Stimulated activated CD8-positive, alpha-beta memory T cell treated with anti-CD3 and anti-CD28 coated beads, Interleukin-2, amount 100 ng/mL, for 1 hour (primary cell): ENCODE data around the gene SMARCB1.

Experiments used
- DNase-seq, 2 donors: peaks; one replicate each; pipeline ENCODE4 v3.0.0-alpha.2; 2020; ENCODE audit warnings: low read depth in 2 of 2

Gene SMARCB1

GRCh38 chr22:23762842-23763578 is 23.8 kb upstream of the SMARCB1 start, which contains the start of gene C22orf15:
C22orf15 (plus strand) TSS chr22:23762990; CDS start chr22:23763307, 317 bp downstream.
- no peak for DNase-seq

- DNase-seq = peak; percentile 29 to 36
Observed at GRCh38 chr22:23763579-23763945, 23.2 kb upstream of the SMARCB1 start.

- DNase-seq = no peak
Observed at GRCh38 chr22:23763954-23764353, 22.8 kb upstream of the SMARCB1 start.

DNA sequence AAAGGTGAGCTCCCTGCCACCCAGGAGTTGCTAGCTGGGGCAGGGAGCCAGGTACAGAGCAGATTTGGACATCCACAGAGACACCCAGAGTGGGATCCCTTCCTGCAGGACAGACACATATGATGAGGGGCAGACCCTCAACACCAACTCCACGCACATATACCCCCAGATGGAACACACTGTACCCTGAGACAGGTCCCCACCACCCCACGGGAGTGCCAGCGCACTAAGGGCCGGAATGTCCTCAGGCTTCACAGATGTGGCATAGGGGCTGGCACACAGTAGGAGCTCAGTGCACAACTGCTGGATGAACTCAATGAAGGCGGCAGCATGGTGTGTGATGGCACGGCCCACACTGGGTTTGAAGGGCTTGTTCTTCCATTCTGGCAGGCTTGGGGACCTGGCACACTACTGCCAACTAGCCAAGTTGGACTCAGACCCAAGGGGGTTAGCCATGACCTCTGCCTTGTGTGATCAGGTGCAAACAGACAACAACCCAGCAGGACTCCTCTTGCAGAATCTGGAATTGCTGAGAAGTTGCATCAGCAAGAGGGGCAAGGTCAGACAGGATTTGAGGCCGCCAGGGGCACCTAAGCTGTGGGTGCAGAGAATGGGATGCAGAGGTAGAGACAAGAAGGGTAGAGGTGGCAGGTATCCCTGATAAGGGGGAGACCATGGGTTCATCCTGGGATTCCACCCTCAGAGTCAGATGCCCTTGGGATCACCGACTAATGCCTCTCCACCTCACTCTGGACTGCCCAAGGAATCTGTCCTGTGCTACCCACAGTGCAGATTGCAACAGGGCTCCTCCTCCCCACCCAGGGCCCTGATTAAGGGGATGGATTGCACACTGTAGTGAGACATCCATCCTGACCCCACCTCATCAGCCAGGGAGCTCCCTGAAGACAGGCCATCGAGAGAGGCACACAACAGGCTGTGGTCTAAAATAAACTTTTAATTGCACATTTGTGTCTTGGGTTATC is 21.6 kb upstream of the SMARCB1 start:
- DNase-seq = no peak

DNA sequence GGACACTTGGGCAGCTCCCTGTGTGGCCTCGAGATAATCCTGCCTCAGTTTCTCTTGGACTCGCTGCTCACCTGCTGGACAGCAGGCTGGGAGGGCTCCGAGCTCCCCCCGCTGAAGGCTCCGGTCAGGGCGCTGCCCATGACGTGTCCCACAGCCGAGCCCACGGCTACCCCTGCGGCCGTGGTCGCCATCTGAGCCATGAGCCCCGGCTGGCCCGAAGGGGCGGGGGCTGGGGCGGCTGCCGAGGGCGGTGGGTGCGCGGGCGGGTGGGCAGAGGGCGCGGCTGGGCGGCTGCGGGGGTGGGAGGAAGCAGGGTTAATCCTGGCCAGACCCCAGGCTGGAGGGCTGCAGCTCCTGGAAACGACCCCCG is 19.5 kb upstream of the SMARCB1 start:
- DNase-seq = no peak

DNA sequence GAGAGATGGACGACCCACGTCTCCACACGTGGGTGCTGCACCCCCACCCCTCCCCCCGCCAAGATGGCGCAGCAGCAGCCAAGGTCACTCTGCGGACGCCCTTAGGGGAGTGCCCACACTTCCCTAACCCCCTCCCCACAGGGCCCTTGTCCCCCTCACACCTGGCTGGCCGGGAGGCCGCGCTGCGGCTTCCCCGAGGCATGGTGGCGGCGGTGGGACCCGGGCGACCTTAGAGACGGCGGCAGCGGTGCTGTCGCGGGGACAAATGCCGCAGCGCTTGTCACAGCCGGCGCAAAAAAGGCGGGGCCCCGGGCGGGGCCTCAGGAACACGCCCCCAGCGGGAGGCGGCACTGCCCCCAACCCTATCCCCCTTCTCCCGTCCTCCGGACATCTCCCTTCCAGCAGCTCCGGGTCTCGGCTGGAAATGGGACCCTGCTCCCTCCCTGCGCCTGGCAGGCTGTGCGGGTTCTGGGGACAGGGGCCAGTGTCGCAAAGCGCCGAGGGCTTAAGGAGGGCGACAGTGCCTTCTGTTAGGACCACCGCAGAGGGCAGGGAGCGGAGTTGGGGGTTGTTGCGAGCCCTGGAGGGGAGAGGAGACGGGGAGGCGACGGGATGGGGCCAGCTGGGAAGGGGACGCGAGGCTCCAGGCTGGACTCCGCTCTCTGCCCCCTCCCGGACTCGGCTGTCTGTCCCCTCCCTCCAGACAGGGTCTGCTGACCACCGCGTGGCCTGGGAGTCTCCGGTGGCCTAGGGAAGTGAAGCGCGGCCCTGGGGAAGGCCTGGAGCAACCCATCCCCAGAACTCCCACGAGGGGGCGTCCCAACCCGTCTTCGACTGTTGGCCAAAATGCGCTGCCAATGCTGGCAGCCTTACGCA is 18.9 kb upstream of the SMARCB1 start, which contains the start of gene CHCHD10:
TSS of gene CHCHD10 (minus strand) at position 300 of the 876 bp plus-strand sequence. CDS start at position 202, 98 bp downstream.
- peak; percentile 52 to 63 for DNase-seq

DNA sequence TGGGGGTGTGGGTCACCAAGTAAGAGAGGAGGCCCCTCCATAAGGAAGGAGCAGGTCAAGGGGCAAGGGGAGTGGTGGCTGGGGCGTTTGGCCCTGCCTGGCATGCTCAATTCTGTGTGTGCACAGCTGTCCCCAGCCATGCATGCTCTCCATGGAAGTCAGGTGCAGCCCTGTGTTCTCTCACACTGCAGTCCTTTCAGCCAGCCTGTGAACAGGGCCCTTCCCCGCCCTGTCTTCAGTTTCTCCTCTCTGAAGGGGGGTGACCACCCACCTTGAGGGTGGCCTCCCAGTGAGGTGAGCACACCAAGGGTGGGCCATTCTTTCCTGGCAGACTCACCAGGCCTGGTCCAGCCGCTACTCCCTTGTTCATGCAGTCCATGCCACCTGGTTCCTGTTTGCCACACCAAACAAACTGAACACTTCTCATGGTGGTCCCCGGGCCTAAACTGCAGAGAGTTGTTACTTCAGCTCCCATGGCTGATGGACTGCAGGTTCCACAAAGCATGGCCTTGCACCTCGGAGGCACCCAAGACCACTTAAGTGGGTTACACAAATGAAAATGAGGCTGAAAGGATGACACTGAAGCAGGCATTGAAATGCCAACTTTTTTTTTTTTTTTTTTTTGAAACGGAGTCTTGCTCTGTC is 17.3 kb upstream of the SMARCB1 start:
- no peak for DNase-seq

GRCh38 chr22:23772315-23772648 is 14.5 kb upstream of the SMARCB1 start:
- DNase-seq = no peak

DNA sequence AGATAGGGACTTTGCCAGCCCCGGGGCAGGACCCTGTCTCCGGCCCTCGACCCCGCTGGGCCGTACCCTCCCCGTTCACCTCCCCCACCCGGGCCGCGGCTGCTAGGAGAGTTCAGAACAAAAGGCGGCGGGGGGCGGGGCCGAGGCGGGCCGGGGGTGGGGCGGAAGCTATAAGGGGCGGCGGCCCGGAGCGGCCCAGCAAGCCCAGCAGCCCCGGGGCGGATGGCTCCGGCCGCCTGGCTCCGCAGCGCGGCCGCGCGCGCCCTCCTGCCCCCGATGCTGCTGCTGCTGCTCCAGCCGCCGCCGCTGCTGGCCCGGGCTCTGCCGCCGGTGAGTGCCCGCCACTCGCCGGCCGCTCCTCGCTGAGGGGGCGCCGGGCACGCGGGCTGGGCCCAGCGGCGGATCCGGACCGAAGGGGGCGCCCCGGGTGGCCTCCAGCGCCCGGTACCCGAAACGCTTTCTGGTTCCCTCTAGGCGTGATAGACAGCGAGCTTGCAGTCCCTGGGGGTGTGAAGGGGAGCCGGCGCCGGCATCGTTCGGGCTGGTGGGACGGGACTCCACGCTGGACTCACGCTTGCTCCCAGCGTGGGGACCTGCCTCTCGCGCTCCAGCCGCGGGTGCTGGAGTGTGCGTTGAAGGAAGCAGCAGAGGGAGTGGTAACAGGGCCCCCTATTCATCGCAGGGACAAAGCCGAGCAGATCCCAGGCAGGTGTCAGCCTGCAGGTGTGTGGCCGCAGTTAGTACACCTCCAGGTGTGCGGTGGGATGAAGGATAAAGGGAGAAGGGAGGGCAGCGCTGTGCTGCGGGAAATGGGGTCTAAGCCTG is 13.9 kb upstream of the SMARCB1 start, which contains the start of gene MMP11:
TSS of gene MMP11 (plus strand) at position 201 of the 825 bp plus-strand sequence. CDS start at position 223, 22 bp downstream.
- peak in 1 of 2 donors; percentile 28 for DNase-seq

DNA sequence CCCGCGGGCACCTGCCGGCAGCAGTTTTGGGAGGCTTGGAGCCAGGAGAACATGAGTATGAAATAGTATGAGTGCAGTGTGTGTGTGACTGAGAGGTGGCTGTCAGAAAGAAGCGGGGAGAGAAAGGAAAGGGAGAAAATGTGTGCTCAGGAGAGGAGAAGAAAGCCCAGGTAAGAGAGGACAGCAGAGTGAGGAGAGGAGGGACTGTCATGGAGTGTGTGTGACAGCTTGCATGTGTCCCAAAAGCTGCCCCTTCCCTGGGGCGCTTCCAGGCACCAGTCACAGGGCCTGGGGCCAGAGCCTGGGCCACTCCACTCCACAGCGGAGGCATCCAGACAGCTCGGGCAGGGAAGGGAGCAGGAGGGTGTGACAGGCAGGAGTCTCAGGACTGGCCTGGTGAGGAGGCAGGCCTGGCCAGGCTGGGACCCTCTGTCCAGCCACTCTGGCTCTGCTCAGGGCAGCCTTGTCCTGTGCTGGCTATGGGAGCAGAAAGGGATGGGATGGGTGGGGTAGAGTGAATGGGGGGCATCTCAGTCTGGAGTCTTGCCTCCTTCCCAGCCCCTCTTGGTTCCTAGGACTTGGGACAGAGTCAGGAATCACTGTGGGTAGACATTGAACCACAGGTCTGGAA is 13.2 kb upstream of the SMARCB1 start:
- DNase-seq = no peak

- no peak for DNase-seq
Observed at GRCh38 chr22:23774114-23774921, 12.4 kb upstream of the SMARCB1 start.

- DNase-seq = no peak
Observed at GRCh38 chr22:23774922-23775436, 11.8 kb upstream of the SMARCB1 start.

DNA sequence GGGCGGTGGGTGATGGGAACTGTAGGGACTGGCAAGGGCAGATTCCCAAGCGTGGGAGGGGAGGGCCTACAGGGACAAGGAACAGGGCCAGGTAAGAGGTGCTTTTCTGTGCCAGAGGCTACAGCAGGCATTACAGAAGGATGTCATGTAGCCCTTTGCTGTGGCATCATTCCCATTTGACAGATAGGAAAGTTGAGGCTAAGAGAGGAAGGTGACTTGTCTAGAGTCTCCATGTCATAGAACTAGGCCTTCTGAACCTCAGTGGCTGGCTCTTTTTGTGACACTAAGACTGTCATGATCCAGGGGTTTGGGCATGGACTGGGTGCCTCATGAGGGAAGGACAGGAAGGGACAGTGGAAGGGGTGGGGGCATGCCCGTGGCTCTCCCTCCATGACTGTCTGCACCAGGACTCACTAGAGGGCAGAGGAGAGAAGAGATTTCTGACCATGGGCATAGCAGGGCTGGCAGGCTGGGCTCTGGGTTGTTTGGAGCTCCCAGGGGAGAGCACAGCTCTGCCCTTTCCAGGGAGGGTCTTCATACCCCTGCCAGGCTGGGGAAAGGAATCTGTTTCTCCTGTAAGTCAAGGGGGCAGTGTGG is 10.9 kb upstream of the SMARCB1 start:
- no peak for DNase-seq

DNA sequence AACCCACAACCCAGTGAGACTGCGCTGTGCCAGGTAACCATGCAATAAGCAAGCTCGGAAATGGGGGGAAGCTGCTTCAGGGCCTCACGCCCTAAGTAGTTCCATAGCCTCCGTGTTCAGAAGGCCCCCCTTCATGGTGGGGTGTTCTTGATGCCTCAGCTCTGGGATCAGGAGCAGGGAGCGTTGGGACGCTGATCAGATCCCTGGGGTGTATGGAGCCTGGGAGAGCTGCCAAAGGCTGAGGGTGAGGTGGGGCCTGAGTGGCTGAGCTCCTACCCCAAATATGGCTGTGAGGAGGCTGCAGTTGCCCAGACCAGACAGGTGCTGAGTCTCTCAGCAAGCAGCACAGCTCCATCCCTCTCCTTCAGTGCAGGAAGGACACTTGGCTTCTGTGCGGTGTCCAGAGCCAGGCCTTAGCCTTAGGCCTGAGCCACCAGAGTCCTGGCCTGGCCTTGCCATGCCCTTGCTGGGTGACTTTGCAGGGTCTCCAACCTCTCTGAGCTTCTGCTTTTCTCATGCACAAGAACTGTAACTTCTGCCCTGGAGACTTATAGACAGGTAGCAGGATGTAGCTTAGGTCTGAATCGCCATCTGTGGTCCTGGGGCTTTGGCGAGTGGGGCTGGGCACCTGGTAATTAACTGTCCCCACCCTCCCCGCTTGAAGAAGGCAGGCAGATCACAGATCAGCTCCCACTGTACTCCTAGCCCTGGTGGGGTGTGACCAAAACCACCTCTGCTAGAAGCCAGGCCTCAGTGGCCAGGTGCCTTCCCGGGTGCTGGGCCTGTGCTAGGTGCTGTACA is 8.8 kb upstream of the SMARCB1 start:
- DNase-seq = no peak

DNA sequence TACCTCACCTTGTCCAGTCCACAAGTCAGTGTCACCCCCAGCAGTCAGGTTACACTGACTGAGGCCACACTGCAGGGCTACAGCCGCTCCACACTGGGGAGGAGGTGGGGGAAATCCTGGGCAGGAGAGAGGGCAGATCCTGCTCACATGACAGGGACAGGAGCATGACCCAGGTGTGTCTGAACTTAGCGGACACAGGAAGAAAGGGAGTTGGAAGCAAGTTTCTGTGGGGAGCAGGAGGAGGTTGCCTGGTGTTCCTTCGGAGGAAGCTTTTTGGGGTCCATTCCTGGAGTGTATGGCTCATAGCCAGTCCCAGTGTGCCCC is 8.2 kb upstream of the SMARCB1 start:
- DNase-seq = no peak

- no peak for DNase-seq
Observed at GRCh38 chr22:23779083-23779482, 7.7 kb upstream of the SMARCB1 start.

GRCh38 chr22:23779731-23780130 is 7.0 kb upstream of the SMARCB1 start:
- no peak for DNase-seq
